CD1c-positive myeloid dendritic cell (primary cell): ENCODE measurements around the gene TEAD4.

Source experiments
- DNase-seq: peaks from one replicate; pipeline ENCODE4 v3.0.0-alpha.2; 2016; ENCODE audit errors: extremely low spot score

The TEAD4 gene

DNA sequence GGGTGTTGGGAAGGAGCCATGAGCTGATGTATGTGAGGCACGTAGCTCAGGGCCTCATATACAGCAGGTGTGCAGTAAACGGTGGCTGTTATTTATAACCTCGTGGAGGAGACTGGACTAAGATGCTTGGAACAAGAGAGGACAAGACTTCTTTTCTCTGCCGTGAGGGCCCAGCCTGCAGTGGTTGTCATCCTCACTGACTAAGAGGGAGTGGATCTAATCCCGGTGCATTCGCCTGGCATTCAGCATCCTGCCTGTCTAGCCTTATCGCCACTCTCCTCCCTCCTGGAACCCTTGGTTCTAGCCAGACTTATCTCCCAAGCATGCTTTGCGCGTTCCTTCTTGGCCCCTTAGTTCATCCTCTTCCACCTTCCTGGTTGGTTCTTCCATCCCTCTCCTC is 121.9 kb downstream of the TEAD4 start:
- no peak for DNase-seq

GRCh38 chr12:3081886-3082285 is 122.7 kb downstream of the TEAD4 start:
- no peak for DNase-seq

DNA sequence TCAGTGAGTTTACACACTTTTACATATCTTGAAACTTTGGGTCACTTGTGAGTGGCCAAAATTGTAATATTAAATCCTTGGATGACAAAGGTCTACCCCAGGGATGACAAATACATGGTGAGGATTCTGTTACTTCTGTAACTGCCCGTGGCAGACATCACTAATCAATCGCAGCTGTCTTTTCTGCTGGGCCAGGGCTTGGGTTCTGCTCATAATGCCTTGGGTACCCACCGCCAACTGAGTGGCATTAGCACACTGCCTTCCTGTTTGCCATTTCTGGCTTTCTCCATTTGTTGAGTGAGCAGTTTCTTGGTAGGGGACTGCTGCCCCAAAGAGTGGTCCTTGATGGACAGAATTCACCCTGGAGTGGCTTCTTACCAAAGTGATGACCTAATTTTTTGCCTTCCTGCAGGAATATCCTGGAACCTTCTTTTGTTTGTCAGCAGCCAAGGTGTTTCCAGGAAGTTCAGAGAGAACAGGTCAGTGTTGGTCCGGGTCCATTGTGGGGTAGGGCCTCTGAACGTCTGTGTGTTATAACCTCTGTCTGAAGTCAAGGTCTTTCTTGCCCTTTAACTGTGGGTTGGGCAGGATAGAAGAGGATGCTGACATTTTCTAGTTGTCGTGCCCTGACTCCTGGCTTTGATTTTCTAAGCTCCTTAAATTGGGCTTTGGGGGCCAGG is 124.2 kb downstream of the TEAD4 start:
- no peak for DNase-seq

DNA sequence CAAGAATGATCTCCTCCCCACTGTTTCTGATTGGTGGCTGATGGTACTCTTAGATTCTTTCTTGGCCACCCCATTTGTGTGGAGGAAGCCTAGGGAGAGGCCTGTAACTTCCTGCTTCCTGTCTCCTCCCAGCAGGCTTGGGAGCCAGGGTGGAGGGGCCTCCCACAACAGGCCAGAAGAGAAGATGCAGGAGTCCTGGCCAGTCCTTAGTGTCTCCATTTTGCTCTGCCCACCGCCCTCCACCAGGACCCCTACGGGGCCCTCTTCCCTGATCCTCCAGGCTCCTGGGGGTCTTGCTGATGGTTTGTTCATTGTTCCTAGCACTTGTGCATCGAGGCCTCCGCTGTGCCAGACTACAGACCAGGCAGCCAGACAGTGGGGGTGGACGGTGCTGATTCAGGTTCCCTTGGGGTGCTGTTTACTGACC is 124.7 kb downstream of the TEAD4 start:
- no peak for DNase-seq

DNA sequence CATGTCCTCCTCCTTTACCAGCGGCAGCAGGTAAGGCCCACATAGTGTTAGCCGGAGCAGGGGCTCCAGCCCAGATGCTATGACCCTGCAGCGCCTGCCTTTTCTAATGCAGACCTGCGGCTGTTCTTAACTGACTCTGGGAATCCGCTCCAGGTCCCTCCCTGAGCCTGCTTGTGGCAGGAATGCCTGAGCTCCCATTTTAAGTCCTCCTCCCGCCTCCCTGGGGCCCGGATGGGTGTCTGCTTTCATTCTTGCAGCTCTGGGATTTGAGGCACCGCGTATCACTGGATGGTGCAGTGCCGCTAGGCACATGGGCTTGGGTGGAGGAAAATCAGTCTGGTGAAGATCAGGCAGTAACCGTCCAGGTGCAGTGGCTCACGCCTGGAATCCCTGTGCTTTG is 125.5 kb downstream of the TEAD4 start:
- DNase-seq = no peak

GRCh38 chr12:3085341-3086139 is 126.3 kb downstream of the TEAD4 start:
- no peak for DNase-seq

GRCh38 chr12:3086211-3086610 is 127.0 kb downstream of the TEAD4 start:
- DNase-seq = no peak

GRCh38 chr12:3086729-3087323 is 127.6 kb downstream of the TEAD4 start:
- DNase-seq = no peak

- DNase-seq = no peak
These were observed 128.8 kb downstream of the TEAD4 start for GRCh38 chr12:3087758-3088650.

DNA sequence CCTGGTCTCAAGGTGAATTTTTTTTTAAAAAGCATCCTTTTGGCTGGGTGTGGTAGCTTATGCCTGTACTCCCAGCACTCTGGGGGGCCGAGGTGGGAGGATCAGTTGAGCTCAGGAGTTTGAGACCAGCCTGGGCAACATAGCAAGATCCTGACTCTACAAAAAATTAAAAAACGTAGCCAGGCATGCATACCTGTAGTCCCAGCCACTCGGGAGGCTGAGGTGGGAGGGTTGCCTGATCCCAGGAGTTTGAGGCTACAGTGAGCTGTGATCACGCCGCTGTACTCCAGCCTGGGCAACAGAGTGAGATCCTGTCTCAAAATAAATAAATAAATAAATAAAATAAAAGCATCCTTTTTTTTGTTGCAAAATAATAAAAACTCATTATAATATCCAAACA is 130.4 kb downstream of the TEAD4 start:
- no peak for DNase-seq
